OCI-LY1 (cell line): ENCODE results near the gene PDF.

Experiments used
- EZH2 ChIP-seq: fragments of 200-600 bp; sonication (generic), shearing (Covaris generic); IDR thresholded peaks from 2 replicates; pipeline ENCODE4 v1.8.0; 2017; ENCODE audit warnings: borderline replicate concordance, mixed run types, mild to moderate bottlenecking, antibody characterized with exemption, low read length, moderate library complexity, mixed read lengths
- TF ChIP-seq, protein P1 (sequence below): fragments of 200-600 bp; sonication (generic), shearing (Covaris generic); IDR thresholded peaks from 2 replicates; pipeline ENCODE4 v1.5.1; 2017; ENCODE audit warnings: mild to moderate bottlenecking, antibody characterized with exemption, low read length, moderate library complexity, mixed read lengths

DNA sequence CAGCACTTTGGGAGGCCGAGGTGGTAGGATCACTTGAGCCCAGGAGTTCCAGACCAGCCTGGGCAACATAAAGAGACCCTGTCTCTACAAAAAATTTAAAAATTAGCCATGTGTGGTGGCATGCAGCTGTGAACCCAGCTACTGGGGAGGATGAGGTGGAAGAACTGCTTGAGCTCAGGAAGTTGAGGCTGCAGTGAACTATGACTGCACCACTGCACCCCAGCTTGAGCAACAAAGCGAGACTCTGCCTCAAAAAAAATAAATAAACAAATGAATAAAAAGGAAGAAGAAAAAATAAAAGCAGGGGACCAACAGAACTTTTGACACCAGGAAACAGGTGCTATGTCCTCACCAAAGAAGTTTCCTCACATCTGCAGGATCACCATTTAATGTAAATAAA lies 41.2 kb upstream of the PDF start:
- TF ChIP-seq, protein P1, sequence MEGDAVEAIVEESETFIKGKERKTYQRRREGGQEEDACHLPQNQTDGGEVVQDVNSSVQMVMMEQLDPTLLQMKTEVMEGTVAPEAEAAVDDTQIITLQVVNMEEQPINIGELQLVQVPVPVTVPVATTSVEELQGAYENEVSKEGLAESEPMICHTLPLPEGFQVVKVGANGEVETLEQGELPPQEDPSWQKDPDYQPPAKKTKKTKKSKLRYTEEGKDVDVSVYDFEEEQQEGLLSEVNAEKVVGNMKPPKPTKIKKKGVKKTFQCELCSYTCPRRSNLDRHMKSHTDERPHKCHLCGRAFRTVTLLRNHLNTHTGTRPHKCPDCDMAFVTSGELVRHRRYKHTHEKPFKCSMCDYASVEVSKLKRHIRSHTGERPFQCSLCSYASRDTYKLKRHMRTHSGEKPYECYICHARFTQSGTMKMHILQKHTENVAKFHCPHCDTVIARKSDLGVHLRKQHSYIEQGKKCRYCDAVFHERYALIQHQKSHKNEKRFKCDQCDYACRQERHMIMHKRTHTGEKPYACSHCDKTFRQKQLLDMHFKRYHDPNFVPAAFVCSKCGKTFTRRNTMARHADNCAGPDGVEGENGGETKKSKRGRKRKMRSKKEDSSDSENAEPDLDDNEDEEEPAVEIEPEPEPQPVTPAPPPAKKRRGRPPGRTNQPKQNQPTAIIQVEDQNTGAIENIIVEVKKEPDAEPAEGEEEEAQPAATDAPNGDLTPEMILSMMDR = no peak
- TF ChIP-seq EZH2 = no peak
